GM19023 (cell line): ENCODE data around the gene DDA1.
"Not testable (repeated sequence)": the region's sequence is repeated elsewhere in the genome, so short reads cannot be mapped to it uniquely, and the experiment has no call there.

Experiments used
- ATAC-seq: cut with Tn5 transposase; IDR thresholded peaks from one replicate; pipeline ENCODE4 v1.9.1; 2021; ENCODE audit warnings: mild to moderate bottlenecking, moderate library complexity; ENCODE audit not compliant: unreplicated experiment

The DDA1 gene

GRCh38 chr19:17309198-17309964, at the start of gene DDA1:
TSS of gene DDA1 (plus strand) at chr19:17309563. CDS start at chr19:17309655, 92 bp downstream.
- peak; percentile 67 for ATAC-seq

GRCh38 chr19:17259934-17260333, 49.4 kb upstream of the DDA1 start:
- ATAC-seq = no peak

DNA sequence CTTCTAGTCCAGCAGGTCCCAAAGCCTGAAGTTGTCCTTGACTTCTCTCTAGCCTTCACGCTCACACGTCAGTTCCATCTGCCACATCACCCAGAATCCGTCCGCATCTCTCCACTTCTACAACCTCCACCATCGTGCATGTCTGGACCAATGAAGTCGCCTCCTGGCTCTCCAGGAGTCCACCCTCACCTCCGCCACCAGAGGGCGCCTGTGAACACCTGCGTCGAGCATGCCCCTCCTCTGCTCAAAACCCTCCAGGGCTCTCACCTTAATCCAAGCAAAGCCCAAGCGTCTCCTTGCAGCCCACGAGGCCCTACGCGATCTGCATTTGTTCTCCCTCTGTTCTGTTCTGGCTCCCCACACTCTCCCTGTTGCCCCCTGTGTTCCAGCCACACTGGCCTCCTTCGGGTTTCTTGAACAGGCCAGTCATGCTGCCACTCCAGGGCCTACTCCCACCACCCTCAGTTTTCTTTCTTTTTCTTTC, 48.5 kb upstream of the DDA1 start:
- peak; percentile 72 for ATAC-seq

DNA sequence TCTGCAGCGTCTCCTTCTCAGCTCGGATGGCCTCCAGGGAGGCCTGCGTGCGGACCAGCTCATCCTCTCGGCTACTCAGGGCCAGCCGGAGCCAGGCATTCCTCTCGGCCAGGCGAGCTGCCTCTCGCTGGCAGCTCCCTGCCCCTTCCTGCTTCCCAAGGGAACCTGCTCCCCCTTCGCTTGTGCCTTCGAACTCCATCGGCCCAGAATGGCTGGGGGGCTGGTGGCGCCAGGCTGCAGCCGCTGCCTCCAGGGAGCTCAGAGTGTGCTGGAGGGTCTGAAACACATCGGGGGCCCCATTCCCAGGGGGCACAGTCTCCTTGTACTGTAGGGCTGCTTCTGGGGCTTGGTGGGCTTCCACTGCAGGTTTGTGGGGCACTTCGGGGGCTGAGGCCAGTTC, 46.8 kb upstream of the DDA1 start:
- no peak for ATAC-seq

- ATAC-seq = no peak
Observed at GRCh38 chr19:17263712-17264640, 45.4 kb upstream of the DDA1 start.

DNA sequence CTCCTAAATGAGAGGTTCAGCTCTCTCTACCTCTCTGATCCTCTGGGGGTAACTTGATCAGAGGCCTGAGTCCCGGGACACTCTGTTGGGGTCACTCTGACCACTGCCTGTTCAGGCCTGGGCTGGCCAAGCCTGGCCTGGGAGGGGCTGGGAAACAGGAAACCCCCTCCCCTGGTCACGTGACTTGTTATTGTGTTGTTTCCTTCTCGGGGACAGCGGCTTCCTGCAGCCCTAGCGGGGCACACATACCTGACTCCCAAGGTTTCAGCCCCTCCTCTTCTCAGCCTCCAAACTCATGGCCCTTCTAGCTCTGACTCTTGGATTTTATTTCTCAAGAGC, 44.8 kb upstream of the DDA1 start, which contains the start of gene USHBP1:
Gene USHBP1 (minus strand): TSS at position 105 of the 339 bp plus-strand sequence. CDS start 446 bp downstream, outside the sequence.
- no peak for ATAC-seq

GRCh38 chr19:17266026-17266425, 43.3 kb upstream of the DDA1 start:
- ATAC-seq = no peak

DNA sequence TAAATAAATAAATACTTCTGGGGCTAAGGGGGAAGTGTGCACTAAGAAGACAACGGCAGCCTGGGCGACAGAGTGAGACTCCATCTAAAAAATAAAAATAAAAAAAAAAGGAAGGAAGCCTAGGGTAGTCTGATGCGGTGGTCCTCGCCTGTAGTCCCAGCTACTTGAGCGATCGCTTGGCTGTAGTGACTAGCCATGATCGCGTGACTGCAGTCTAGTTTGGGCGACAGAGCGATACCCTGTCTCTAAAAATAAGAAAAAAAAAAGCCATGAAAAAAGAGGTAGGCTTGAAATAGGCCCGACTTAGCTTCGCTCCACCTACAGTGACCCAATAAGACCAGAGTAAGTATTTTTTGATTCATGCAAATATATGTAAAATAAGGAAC, 42.8 kb upstream of the DDA1 start:
- no peak for ATAC-seq

GRCh38 chr19:17266975-17267788, 42.2 kb upstream of the DDA1 start, which contains the start of gene BABAM1:
TSS of gene BABAM1 (plus strand) at chr19:17267443. CDS start at chr19:17268807, 1,364 bp downstream.
- peak; percentile 92 for ATAC-seq

DNA sequence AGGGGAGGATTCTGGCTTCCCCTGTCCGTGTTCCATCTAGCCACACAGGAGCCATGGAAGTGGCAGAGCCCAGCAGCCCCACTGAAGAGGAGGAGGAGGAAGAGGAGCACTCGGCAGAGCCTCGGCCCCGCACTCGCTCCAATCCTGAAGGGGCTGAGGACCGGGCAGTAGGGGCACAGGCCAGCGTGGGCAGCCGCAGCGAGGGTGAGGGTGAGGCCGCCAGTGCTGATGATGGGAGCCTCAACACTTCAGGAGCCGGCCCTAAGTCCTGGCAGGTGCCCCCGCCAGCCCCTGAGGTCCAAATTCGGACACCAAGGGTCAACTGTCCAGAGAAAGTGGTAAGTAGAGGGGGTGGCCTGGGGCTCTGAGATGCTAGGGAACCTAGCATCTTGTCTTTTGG, 40.6 kb upstream of the DDA1 start:
- ATAC-seq = no peak

- ATAC-seq = not testable (repeated sequence)
Observed at GRCh38 chr19:17274892-17275291, 34.5 kb upstream of the DDA1 start.

GRCh38 chr19:17275441-17276175, 33.8 kb upstream of the DDA1 start:
- ATAC-seq = no peak

DNA sequence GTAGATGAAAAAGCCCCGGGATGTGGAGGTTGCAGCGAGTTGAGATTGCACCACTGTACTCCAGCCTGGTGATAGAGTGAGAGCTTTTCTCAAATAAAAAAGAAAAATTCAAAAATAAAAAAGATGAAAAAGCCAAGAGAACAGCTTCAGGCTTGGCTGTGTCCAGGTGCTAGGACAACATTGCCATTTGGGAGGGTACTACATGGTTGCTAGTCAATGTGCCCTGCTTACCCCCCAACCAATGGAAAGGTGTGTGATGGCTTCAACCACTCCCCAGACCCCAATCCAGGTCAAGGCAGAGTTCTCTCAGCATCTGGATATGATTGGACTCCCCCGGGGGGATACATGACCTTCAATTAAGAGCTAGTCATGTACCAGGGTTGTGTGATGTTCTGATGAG, 29.9 kb upstream of the DDA1 start:
- no peak for ATAC-seq

GRCh38 chr19:17281391-17282304, 27.7 kb upstream of the DDA1 start, which contains the start of gene ANKLE1:
TSS of gene ANKLE1 (plus strand) at chr19:17281901. CDS start at chr19:17281921, 20 bp downstream.
- ATAC-seq = peak; percentile 44

- ATAC-seq = peak; percentile 59
Observed at GRCh38 chr19:17282488-17283125, 26.8 kb upstream of the DDA1 start.

GRCh38 chr19:17283504-17283996, 25.8 kb upstream of the DDA1 start:
- ATAC-seq = no peak

- no peak for ATAC-seq
Observed at GRCh38 chr19:17285415-17286135, 23.8 kb upstream of the DDA1 start.

DNA sequence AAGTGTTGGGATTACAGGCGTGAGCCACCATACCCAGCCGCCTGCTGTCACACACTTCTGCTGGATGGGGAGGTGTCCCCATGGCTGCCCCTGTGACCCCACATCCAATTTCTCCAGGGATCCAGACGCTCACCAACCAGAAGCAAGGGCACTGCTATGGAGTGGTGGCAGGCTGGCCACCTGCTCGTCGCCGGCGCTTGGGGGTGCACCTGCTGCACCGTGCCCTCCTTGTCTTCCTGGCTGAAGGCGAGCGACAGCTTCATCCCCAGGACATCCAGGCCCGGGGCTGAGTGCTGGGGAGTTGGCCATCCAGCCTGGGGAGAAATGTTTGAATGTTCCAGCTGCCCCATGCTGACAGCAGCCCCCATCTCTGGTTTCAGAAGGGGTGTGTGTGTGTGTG, 23.1 kb upstream of the DDA1 start:
- no peak for ATAC-seq
